ENCODE data around the gene FBN2. TPM values are rescaled to one million over a fixed set of nuclear protein-coding genes. Genes with fewer than 3 reads are reported as not detected.
"Not testable (repeated sequence)": the region's sequence is repeated elsewhere in the genome, so short reads cannot be mapped to it uniquely, and the experiment has no call there.

Gene FBN2
- total RNA-seq, 1 donor from 2014 or later = not detected

GRCh38 chr5:128480158-128480557 lies 57.9 kb downstream of the FBN2 start:
- intact Hi-C loops (cut with micrococcal nuclease) = no loop called here

GRCh38 chr5:128478386-128479368 lies 59.4 kb downstream of the FBN2 start:
- intact Hi-C loops (cut with micrococcal nuclease) = no loop called here

- intact Hi-C loops (cut with micrococcal nuclease) = no loop called here
These were observed 60.1 kb downstream of the FBN2 start for GRCh38 chr5:128477944-128478343.

- intact Hi-C loops (cut with micrococcal nuclease) = no loop called here
These were observed 62.4 kb downstream of the FBN2 start for GRCh38 chr5:128475693-128476092.

- intact Hi-C loops (cut with micrococcal nuclease) = no loop called here
These were observed 65.1 kb downstream of the FBN2 start for GRCh38 chr5:128472919-128473318.

- intact Hi-C loops (cut with micrococcal nuclease) = no loop called here
These were observed 66.0 kb downstream of the FBN2 start for GRCh38 chr5:128472036-128472435.

- intact Hi-C loops (cut with micrococcal nuclease) = no loop called here
These were observed 67.4 kb downstream of the FBN2 start for GRCh38 chr5:128470663-128471062.

GRCh38 chr5:128469912-128470311 lies 68.1 kb downstream of the FBN2 start:
- intact Hi-C loops (cut with micrococcal nuclease) = no loop called here

- intact Hi-C loops (cut with micrococcal nuclease) = no loop called here
These were observed 71.1 kb downstream of the FBN2 start for GRCh38 chr5:128466980-128467379.

- intact Hi-C loops (cut with micrococcal nuclease) = no loop called here
These were observed 71.5 kb downstream of the FBN2 start for GRCh38 chr5:128466554-128466953.

GRCh38 chr5:128464596-128464995 lies 73.4 kb downstream of the FBN2 start:
- intact Hi-C loops (cut with micrococcal nuclease) = no loop called here

GRCh38 chr5:128462330-128462729 lies 75.7 kb downstream of the FBN2 start:
- intact Hi-C loops (cut with micrococcal nuclease) = no loop called here

- intact Hi-C loops (cut with micrococcal nuclease) = not testable (repeated sequence)
These were observed 80.7 kb downstream of the FBN2 start for GRCh38 chr5:128457147-128457915.

GRCh38 chr5:128455841-128456361 lies 82.1 kb downstream of the FBN2 start:
- intact Hi-C loops (cut with micrococcal nuclease) = no loop called here

- intact Hi-C loops (cut with micrococcal nuclease) = no loop called here
These were observed 84.9 kb downstream of the FBN2 start for GRCh38 chr5:128453121-128453520.

GRCh38 chr5:128447224-128447623 lies 90.8 kb downstream of the FBN2 start:
- intact Hi-C loops (cut with micrococcal nuclease) = not testable (repeated sequence)

GRCh38 chr5:128441941-128442350 lies 96.1 kb downstream of the FBN2 start:
- intact Hi-C loops (cut with micrococcal nuclease) = no loop called here

- intact Hi-C loops (cut with micrococcal nuclease) = no loop called here
These were observed 96.9 kb downstream of the FBN2 start for GRCh38 chr5:128441165-128441564.

GRCh38 chr5:128436749-128437188 lies 101.3 kb downstream of the FBN2 start:
- intact Hi-C loops (cut with micrococcal nuclease) = no loop called here

GRCh38 chr5:128435861-128436260 lies 102.2 kb downstream of the FBN2 start:
- intact Hi-C loops (cut with micrococcal nuclease) = no loop called here

GRCh38 chr5:128434993-128435392 lies 103.1 kb downstream of the FBN2 start:
- intact Hi-C loops (cut with micrococcal nuclease) = no loop called here

- intact Hi-C loops (cut with micrococcal nuclease) = no loop called here
These were observed 105.1 kb downstream of the FBN2 start for GRCh38 chr5:128432913-128433440.
